Ascending aorta (tissue), 2 donors: Measurements from ENCODE around the gene GLCE. TPM values are rescaled to one million over a fixed set of nuclear protein-coding genes. Genes with fewer than 3 reads are reported as not detected.

ENCODE experiments used
- DNase-seq, 2 donors: peaks; one replicate each; pipeline ENCODE4 v3.0.0-alpha.2; 2019; ENCODE audit warnings: low spot score in 2 of 2
- H3K27ac ChIP-seq, 2 donors: fragments of 200-600 bp; sonication (generic); one replicate each; pipeline ENCODE4 v1.5.1; 2016 to 2017; ENCODE audit warnings: mild to moderate bottlenecking in 1 of 2
- H3K27me3 ChIP-seq: fragments of 200-600 bp; sonication (generic); one replicate; pipeline ENCODE4 v1.5.1; 2017
- H3K36me3 ChIP-seq, 2 donors: fragments of 200-600 bp; sonication (generic); one replicate each; pipeline ENCODE4 v1.5.1; 2016
- H3K4me1 ChIP-seq, 2 donors: fragments of 200-600 bp; sonication (generic); one replicate each; pipeline ENCODE4 v1.5.1; 2016 to 2017; ENCODE audit warnings: mild to moderate bottlenecking in 1 of 2
- H3K4me3 ChIP-seq, 2 donors: fragments of 200-600 bp; sonication (generic); one replicate each; pipeline ENCODE4 v1.5.1; 2016 to 2017; ENCODE audit warnings: mild to moderate bottlenecking in 1 of 2
- H3K9me3 ChIP-seq, 2 donors: fragments of 200-600 bp; sonication (generic); one replicate each; pipeline ENCODE4 v1.5.1; 2016
- CTCF ChIP-seq, 3 experiments: fragments of 200-600 bp in 2 of 3; fragments of 450-650 bp in 1 of 3; sonication (generic) in 2 of 3; IDR thresholded peaks; one replicate each; pipeline ENCODE4 v1.5.1; 2016 to 2019; ENCODE audit warnings: antibody characterized with exemption in 3 of 3, mild to moderate bottlenecking in 1 of 3, moderate library complexity in 1 of 3
- intact Hi-C: fragments of 100-400 bp; cut with DNase I; formaldehyde crosslinking; loops from one replicate; pipeline ENCODE4 v1.15.1; 2023
- total RNA-seq: library from RNA; depleted of rRNA; stranded (reverse); fragments of >200 nt; gene quantifications from one replicate; pipeline ENCODE4 v1.1.0, GENCODE V29; 2016

The GLCE gene
- total RNA-seq, 1 donor from 2014 or later = 13.9 TPM

- no peaks in the 10 kb centered on the region for H3K9me3 ChIP-seq
- intact Hi-C loops = no loop called here
- DNase-seq = no peak
These were observed 28.0 kb upstream of the GLCE start for GRCh38 chr15:69132430-69132829.

GRCh38 chr15:69132977-69133861 lies 27.2 kb upstream of the GLCE start:
- H3K4me1 ChIP-seq = no peaks in the 10 kb centered on the region
- H3K27ac ChIP-seq = no peak overlapping the region
- DNase-seq = no peak
- H3K4me3 ChIP-seq = no peak overlapping the region
- intact Hi-C loops = no loop called here
- no peaks in the 10 kb centered on the region for H3K36me3 ChIP-seq
- no peaks in the 10 kb centered on the region for H3K27me3 ChIP-seq
- TF ChIP-seq CTCF (IDR thresholded peaks at IDR 0.05) = no peak
- H3K9me3 ChIP-seq = no peaks in the 10 kb centered on the region

More at GRCh38 chr15:69132430-69132829, 28.0 kb upstream of the GLCE start:
- H3K27ac ChIP-seq = no peak overlapping the region
- no peak for TF ChIP-seq CTCF (IDR thresholded peaks at IDR 0.05)
- H3K4me3 ChIP-seq = no peak overlapping the region
- H3K36me3 ChIP-seq = no peaks in the 10 kb centered on the region
- H3K27me3 ChIP-seq = no peaks in the 10 kb centered on the region
- no peaks in the 10 kb centered on the region for H3K4me1 ChIP-seq

- Histone ChIP-seq H3K36me3 (no peaks in the 10 kb centered on the region), H3K4me1 (no peaks in the 10 kb centered on the region), H3K9me3 (no peaks in the 10 kb centered on the region), H3K27me3 (no peaks in the 10 kb centered on the region), H3K27ac (no peak overlapping the region), H3K4me3 (no peak overlapping the region)
- TF ChIP-seq CTCF (IDR thresholded peaks at IDR 0.05) = no peak
- intact Hi-C loops = no loop called here
- DNase-seq = no peak
These were observed 26.4 kb upstream of the GLCE start for GRCh38 chr15:69133862-69134519.

GRCh38 chr15:69134791-69135190 lies 25.6 kb upstream of the GLCE start:
- no peak for DNase-seq
- Histone ChIP-seq H3K9me3 (no peaks in the 10 kb centered on the region), H3K27ac (no peak overlapping the region), H3K36me3 (no peaks in the 10 kb centered on the region), H3K27me3 (no peaks in the 10 kb centered on the region), H3K4me1 (no peaks in the 10 kb centered on the region), H3K4me3 (no peak overlapping the region)
- no peak for TF ChIP-seq CTCF (IDR thresholded peaks at IDR 0.05)
- intact Hi-C loops = no loop called here

GRCh38 chr15:69135499-69135898 lies 24.9 kb upstream of the GLCE start:
- H3K27me3 ChIP-seq = no peaks in the 10 kb centered on the region
- no peaks in the 10 kb centered on the region for H3K36me3 ChIP-seq
- TF ChIP-seq CTCF (IDR thresholded peaks at IDR 0.05) = no peak
- no peaks in the 10 kb centered on the region for H3K4me1 ChIP-seq
- H3K27ac ChIP-seq = no peak overlapping the region
- H3K4me3 ChIP-seq = no peak overlapping the region
- no peak for DNase-seq
- no peaks in the 10 kb centered on the region for H3K9me3 ChIP-seq
- intact Hi-C loops = no loop called here
